PC-3 (cell line): ENCODE measurements around the gene TNFSF15. TPM values are rescaled to one million over a fixed set of nuclear protein-coding genes. Genes with fewer than 3 reads are reported as not detected.

Experiments used
- ATAC-seq: fragments of 200-7000 bp; cut with Tn5 transposase; 2 replicates; pipeline ENCODE4 v1.9.1; 2020; ENCODE audit warnings: mild to moderate bottlenecking, moderate library complexity
- BruUV-seq: library from RNA; stranded (reverse); fragments of 400-500 nt; replicated peaks from 2 replicates; lab custom pipeline; 2021; lab: Mats Ljungman, UMichigan
- CTCF ChIA-PET: fragments of 300-600 bp; sonication (Branson Sonifier 250); formaldehyde crosslinking; loops from one replicate; lab custom pipeline; 2022; ENCODE audit warnings: antibody characterized with exemption; lab: Charles Lee
- POLR2A ChIA-PET: fragments of 300-600 bp; sonication (Branson Sonifier 250); formaldehyde crosslinking; loops from one replicate; lab custom pipeline; 2022; ENCODE audit warnings: antibody characterized with exemption; ENCODE audit not compliant: unreplicated experiment; lab: Charles Lee
- DNase-seq: peaks from one replicate; pipeline ENCODE4 v3.0.0-alpha.2; 2015
- H2AFZ ChIP-seq: fragments of 300-600 bp; sonication (generic); 2 replicates; pipeline ENCODE4 v1.6.0; 2016; ENCODE audit warnings: antibody characterized with exemption, low read length
- H3F3A ChIP-seq: fragments of 300-600 bp; sonication (generic); one replicate; pipeline ENCODE4 v1.6.0; 2017; ENCODE audit warnings: antibody characterized with exemption, low read length, control low read depth, mild to moderate bottlenecking; ENCODE audit not compliant: unreplicated experiment
- H3K27ac ChIP-seq: fragments of 300-600 bp; sonication (generic); 2 replicates; pipeline ENCODE4 v1.5.1; 2016; ENCODE audit warnings: mild to moderate bottlenecking, low read length
- H3K27me3 ChIP-seq: fragments of 300-600 bp; sonication (generic); 2 replicates; pipeline ENCODE4 v1.6.1; 2016; ENCODE audit warnings: low read length, mixed read lengths
- H3K36me3 ChIP-seq: fragments of 300-600 bp; sonication (generic); 2 replicates; pipeline ENCODE4 v1.6.1; 2016; ENCODE audit warnings: low read depth, mixed run types, low read length, mixed read lengths
- H3K4me1 ChIP-seq: fragments of 300-600 bp; sonication (generic); 2 replicates; pipeline ENCODE4 v1.5.1; 2016; ENCODE audit warnings: low read length; ENCODE audit not compliant: insufficient read depth
- H3K4me2 ChIP-seq: fragments of 300-600 bp; sonication (generic); 2 replicates; pipeline ENCODE4 v1.6.0; 2016; ENCODE audit warnings: low read length
- H3K4me3 ChIP-seq: fragments of 300-600 bp; sonication (generic); 2 replicates; pipeline ENCODE4 v1.5.1; 2016; ENCODE audit warnings: mild to moderate bottlenecking, low read length, mixed read lengths
- H3K79me2 ChIP-seq: fragments of 300-600 bp; sonication (generic); 2 replicates; pipeline ENCODE4 v1.6.1; 2017; ENCODE audit warnings: low read length, mixed read lengths
- H3K9ac ChIP-seq: fragments of 300-600 bp; sonication (generic); 2 replicates; pipeline ENCODE4 v1.6.0; 2016; ENCODE audit warnings: mild to moderate bottlenecking, low read length
- H3K9me2 ChIP-seq: fragments of 300-600 bp; sonication (generic); replicated peaks from 2 replicates; pipeline ENCODE4 v1.6.1; 2016; ENCODE audit warnings: mixed run types, low read length, mixed read lengths
- H3K9me3 ChIP-seq: fragments of 300-600 bp; sonication (generic); 2 replicates; pipeline ENCODE4 v1.6.1; 2016; ENCODE audit warnings: low read length, mixed read lengths
- H4K20me1 ChIP-seq: fragments of 300-600 bp; sonication (generic); 2 replicates; pipeline ENCODE4 v1.6.1; 2016; ENCODE audit warnings: low read length, mixed read lengths
- EZH2 ChIP-seq: fragments of 300-600 bp; sonication (generic); IDR thresholded peaks from one replicate; pipeline ENCODE4 v1.6.1; 2017; ENCODE audit warnings: antibody characterized with exemption, mild to moderate bottlenecking, low read length; ENCODE audit not compliant: unreplicated experiment
- EZH2phosphoT487 ChIP-seq: fragments of 300-600 bp; sonication (generic); IDR thresholded peaks from 2 replicates; pipeline ENCODE4 v1.6.1; 2018; ENCODE audit warnings: mild to moderate bottlenecking, antibody characterized with exemption, low read length, borderline replicate concordance
- intact Hi-C: fragments of 100-400 bp; cut with micrococcal nuclease; formaldehyde crosslinking; loops from 2 replicates; pipeline ENCODE4 v1.9.0; 2023
- total RNA-seq: library from RNA; depleted of rRNA; stranded (reverse); fragments of >200 nt; gene quantifications from 2 replicates; pipeline ENCODE4 v1.2.3, GENCODE V29; 2014
- TF ChIP-seq, protein P1 (sequence below): fragments of 300-600 bp; sonication (generic); conservative IDR thresholded peaks from 2 replicates; pipeline ENCODE4 v1.5.1; 2017; ENCODE audit warnings: antibody characterized with exemption, low read depth, mild to moderate bottlenecking, low read length

Gene TNFSF15
- total RNA-seq, 1 experiment from 2014 or later = 2.2 TPM

- no peaks in the 10 kb centered on the region for H4K20me1 ChIP-seq
- peak overlapping the region; percentile 47 for H2AFZ ChIP-seq
- TF ChIP-seq, protein P1, sequence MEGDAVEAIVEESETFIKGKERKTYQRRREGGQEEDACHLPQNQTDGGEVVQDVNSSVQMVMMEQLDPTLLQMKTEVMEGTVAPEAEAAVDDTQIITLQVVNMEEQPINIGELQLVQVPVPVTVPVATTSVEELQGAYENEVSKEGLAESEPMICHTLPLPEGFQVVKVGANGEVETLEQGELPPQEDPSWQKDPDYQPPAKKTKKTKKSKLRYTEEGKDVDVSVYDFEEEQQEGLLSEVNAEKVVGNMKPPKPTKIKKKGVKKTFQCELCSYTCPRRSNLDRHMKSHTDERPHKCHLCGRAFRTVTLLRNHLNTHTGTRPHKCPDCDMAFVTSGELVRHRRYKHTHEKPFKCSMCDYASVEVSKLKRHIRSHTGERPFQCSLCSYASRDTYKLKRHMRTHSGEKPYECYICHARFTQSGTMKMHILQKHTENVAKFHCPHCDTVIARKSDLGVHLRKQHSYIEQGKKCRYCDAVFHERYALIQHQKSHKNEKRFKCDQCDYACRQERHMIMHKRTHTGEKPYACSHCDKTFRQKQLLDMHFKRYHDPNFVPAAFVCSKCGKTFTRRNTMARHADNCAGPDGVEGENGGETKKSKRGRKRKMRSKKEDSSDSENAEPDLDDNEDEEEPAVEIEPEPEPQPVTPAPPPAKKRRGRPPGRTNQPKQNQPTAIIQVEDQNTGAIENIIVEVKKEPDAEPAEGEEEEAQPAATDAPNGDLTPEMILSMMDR = peak; percentile 87
- no peak for TF ChIP-seq EZH2phosphoT487
- no peak for TF ChIP-seq EZH2
- no peak overlapping the region for H3K4me2 ChIP-seq
- H3K4me3 ChIP-seq = no peak overlapping the region
- no peaks in the 10 kb centered on the region for H3K79me2 ChIP-seq
- H3K9me2 ChIP-seq = no peaks in the 10 kb centered on the region
- H3K27me3 ChIP-seq = no peaks in the 10 kb centered on the region
- no peaks in the 10 kb centered on the region for H3F3A ChIP-seq
- no peaks in the 10 kb centered on the region for H3K9me3 ChIP-seq
- ChIA-PET POLR2A (no interaction called here), CTCF (interaction anchor here (0.6 kb wide), 1 partner anchor 85 kb away, joined by 3 read pairs; no protein-coding TSS in a partner anchor)
- H3K27ac ChIP-seq = peak overlapping the region; percentile 63
- no peaks in the 10 kb centered on the region for H3K36me3 ChIP-seq
- H3K9ac ChIP-seq = peak overlapping the region; percentile 53
- intact Hi-C loops = loop anchor here (1.0 kb wide), 3 partner anchors 57 to 276 kb away; no protein-coding TSS in a partner anchor
- DNase-seq = peak; percentile 80
- peak; percentile 52 for ATAC-seq
- BruUV-seq = no TSS peak
- H3K4me1 ChIP-seq = peaks cover 33% of the 10 kb centered on the region
Measured at GRCh38 chr9:114738581-114739316, 67.1 kb downstream of the TNFSF15 start.

DNA sequence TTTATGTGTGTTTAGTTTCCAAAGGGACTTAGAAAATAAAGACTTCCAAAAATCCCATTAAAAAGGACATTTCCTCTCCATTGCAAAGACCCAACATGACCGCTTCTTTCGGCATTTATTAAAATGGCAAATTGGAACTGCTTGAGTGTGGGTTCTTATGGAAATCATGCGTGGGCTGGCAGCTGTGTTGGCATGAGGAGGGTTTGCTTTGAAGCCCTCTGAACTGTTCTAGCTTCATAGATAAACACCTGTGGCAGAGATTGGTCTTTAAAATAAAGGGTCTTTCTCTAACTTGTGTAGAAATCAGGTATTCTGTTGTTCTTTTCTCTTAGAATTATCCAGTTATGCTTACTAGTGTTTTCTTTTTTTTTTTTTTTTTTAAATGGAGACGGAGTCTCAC is 68.0 kb downstream of the TNFSF15 start:
- Histone ChIP-seq H3K4me2 (no peak overlapping the region), H3K36me3 (no peaks in the 10 kb centered on the region), H4K20me1 (no peaks in the 10 kb centered on the region), H3K4me1 (peaks cover 40% of the 10 kb centered on the region), H3K27ac (peak overlapping the region; percentile 70), H2AFZ (no peak overlapping the region), H3K79me2 (no peaks in the 10 kb centered on the region), H3K9me2 (no peaks in the 10 kb centered on the region), H3K4me3 (no peak overlapping the region), H3K9ac (peak overlapping the region; percentile 53), H3K27me3 (no peaks in the 10 kb centered on the region), H3K9me3 (no peaks in the 10 kb centered on the region), H3F3A (no peaks in the 10 kb centered on the region)
- no TSS peak for BruUV-seq
- CTCF ChIA-PET = interaction anchor here (0.6 to 0.7 kb wide), 2 partner anchors 84 to 174 kb away, joined by 3 to 12 read pairs; no protein-coding TSS in a partner anchor
- POLR2A ChIA-PET = no interaction called here
- DNase-seq (no peak), ATAC-seq (no peak)
- TF ChIP-seq EZH2 (no peak), EZH2phosphoT487 (no peak)
- TF ChIP-seq, protein P1 = no peak
- intact Hi-C loops = loop anchor here (1.0 kb wide), 1 partner anchor 170 kb away; no protein-coding TSS in a partner anchor

GRCh38 chr9:114737118-114737517 is 68.7 kb downstream of the TNFSF15 start:
- POLR2A ChIA-PET = interaction anchor here (0.5 to 0.7 kb wide), 2 partner anchors 44 to 45 kb away, joined by 5 read pairs; no protein-coding TSS in a partner anchor
- no peaks in the 10 kb centered on the region for H3K27me3 ChIP-seq
- ATAC-seq (peak; percentile 44), DNase-seq (peak; percentile 33)
- TF ChIP-seq, protein P1 = no peak
- TF ChIP-seq EZH2 (no peak), EZH2phosphoT487 (no peak)
- H4K20me1 ChIP-seq = no peaks in the 10 kb centered on the region
- peaks cover 47% of the 10 kb centered on the region for H3K4me1 ChIP-seq
- peak overlapping the region; percentile 45 for H3K9ac ChIP-seq
- BruUV-seq = no TSS peak
- H3K4me3 ChIP-seq = no peak overlapping the region
- H2AFZ ChIP-seq = no peak overlapping the region
- no peaks in the 10 kb centered on the region for H3K36me3 ChIP-seq
- peak overlapping the region; percentile 81 for H3K27ac ChIP-seq
- no peaks in the 10 kb centered on the region for H3F3A ChIP-seq
- H3K79me2 ChIP-seq = no peaks in the 10 kb centered on the region
- intact Hi-C loops = no loop called here
- no peak overlapping the region for H3K4me2 ChIP-seq
- H3K9me2 ChIP-seq = no peaks in the 10 kb centered on the region
- no peaks in the 10 kb centered on the region for H3K9me3 ChIP-seq
- CTCF ChIA-PET = no interaction called here
